Stimulated activated CD8-positive, alpha-beta memory T cell treated with anti-CD3 and anti-CD28 coated beads, Interleukin-7, amount 100 ng/mL, for 1 hour (primary cell): Measurements from ENCODE around the gene ZDHHC7.

ENCODE experiments used
- DNase-seq, 2 donors: peaks; one replicate each; pipeline ENCODE4 v3.0.0-alpha.2; 2020; ENCODE audit warnings: low read depth in 2 of 2

Gene ZDHHC7

GRCh38 chr16:84993926-84994325, 17.4 kb downstream of the ZDHHC7 start:
- DNase-seq = no peak

GRCh38 chr16:84992717-84993075, 18.6 kb downstream of the ZDHHC7 start:
- no peak for DNase-seq

- no peak for DNase-seq
Measured at GRCh38 chr16:84990782-84991181, 20.6 kb downstream of the ZDHHC7 start.

- no peak for DNase-seq
Measured at GRCh38 chr16:84989749-84990620, 21.4 kb downstream of the ZDHHC7 start.

GRCh38 chr16:84988328-84989080, 22.8 kb downstream of the ZDHHC7 start:
- no peak for DNase-seq

GRCh38 chr16:84986879-84987278, 24.5 kb downstream of the ZDHHC7 start:
- no peak for DNase-seq

- no peak for DNase-seq
Measured at GRCh38 chr16:84986102-84986501, 25.2 kb downstream of the ZDHHC7 start.

GRCh38 chr16:84985079-84986065, 26.0 kb downstream of the ZDHHC7 start:
- DNase-seq = no peak

- DNase-seq = no peak
Measured at GRCh38 chr16:84982434-84982833, 28.9 kb downstream of the ZDHHC7 start.

GRCh38 chr16:84979516-84979915, 31.8 kb downstream of the ZDHHC7 start:
- DNase-seq = no peak

- no peak for DNase-seq
Measured at GRCh38 chr16:84976644-84977400, 34.5 kb downstream of the ZDHHC7 start.

GRCh38 chr16:84975522-84975921, 35.8 kb downstream of the ZDHHC7 start:
- DNase-seq = no peak

- DNase-seq = no peak
Measured at GRCh38 chr16:84975066-84975465, 36.3 kb downstream of the ZDHHC7 start.

- DNase-seq = no peak
Measured at GRCh38 chr16:84973776-84974523, 37.4 kb downstream of the ZDHHC7 start.

GRCh38 chr16:84973236-84973635, 38.1 kb downstream of the ZDHHC7 start:
- no peak for DNase-seq

GRCh38 chr16:84970447-84971127, 40.7 kb downstream of the ZDHHC7 start:
- DNase-seq = peak; percentile 49 to 50

GRCh38 chr16:84967828-84968227, 43.5 kb downstream of the ZDHHC7 start:
- no peak for DNase-seq

- DNase-seq = no peak
Measured at GRCh38 chr16:84965428-84966415, 45.6 kb downstream of the ZDHHC7 start.
